IMR-90 (cell line): Measurements from ENCODE around the gene HMBS. TPM values are rescaled to one million over a fixed set of nuclear protein-coding genes. Genes with fewer than 3 reads are reported as not detected.

Experiments
- ATAC-seq: fragments of 200-7000 bp; cut with Tn5 transposase; 2 replicates; pipeline ENCODE4 v1.9.1; 2020; ENCODE audit warnings: low read depth, mild to moderate bottlenecking, moderate library complexity
- BruUV-seq: library from RNA; stranded (reverse); fragments of 400-500 nt; replicated peaks from 2 replicates; lab custom pipeline; 2021; lab: Mats Ljungman, UMichigan
- CTCF ChIA-PET: fragments of 300-600 bp; formaldehyde crosslinking; extraction: SDS; loops from one replicate; lab custom pipeline; 2021; ENCODE audit warnings: antibody characterized with exemption; lab: Yijun Ruan, JAX
- POLR2A ChIA-PET: fragments of 300-600 bp; sonication (Branson Sonifier 250); formaldehyde crosslinking; loops from one replicate; lab custom pipeline; 2022; ENCODE audit warnings: antibody characterized with exemption; ENCODE audit not compliant: unreplicated experiment; lab: Charles Lee
- DNase-seq: peaks from one replicate; pipeline ENCODE4 v3.0.0; 2013
- H2AFZ ChIP-seq: replicated peaks from 2 replicates; pipeline ENCODE3; 2013; ENCODE audit warnings: low read length, mild to moderate bottlenecking; ENCODE audit not compliant: poor library complexity
- H2AK5ac ChIP-seq: 2 replicates; pipeline ENCODE4 v1.6.1; 2013; ENCODE audit warnings: low read depth, low read length, inconsistent platforms
- H2AK9ac ChIP-seq: replicated peaks from 2 replicates; pipeline ENCODE3; 2013; ENCODE audit warnings: mild to moderate bottlenecking, low read depth, low read length, moderate library complexity; ENCODE audit not compliant: poor library complexity
- H2BK120ac ChIP-seq: 2 replicates; pipeline ENCODE4 v1.6.1; 2013; ENCODE audit warnings: low read depth, low read length, inconsistent platforms
- H2BK15ac ChIP-seq: 3 replicates; pipeline ENCODE4 v1.6.1; 2013; ENCODE audit warnings: low read depth, low read length, inconsistent platforms
- H2BK20ac ChIP-seq: 2 replicates; pipeline ENCODE4 v1.6.1; 2013; ENCODE audit warnings: low read depth, mild to moderate bottlenecking, inconsistent platforms, low read length, moderate library complexity
- H2BK5ac ChIP-seq: 2 replicates; pipeline ENCODE4 v1.6.1; 2013; ENCODE audit warnings: mild to moderate bottlenecking, low read depth, low read length, inconsistent platforms; ENCODE audit not compliant: poor library complexity, severe bottlenecking
- H3K14ac ChIP-seq: replicated peaks from 2 replicates; pipeline ENCODE4 v1.6.1; 2013; ENCODE audit warnings: low read depth, low read length, inconsistent platforms
- H3K18ac ChIP-seq: 2 replicates; pipeline ENCODE4 v1.6.1; 2013; ENCODE audit warnings: low read depth, low read length, control low read depth
- H3K23ac ChIP-seq: 2 replicates; pipeline ENCODE4 v1.6.1; 2013; ENCODE audit warnings: low read depth, low read length, inconsistent platforms
- H3K27ac ChIP-seq: 2 replicates; pipeline ENCODE4 v1.5.1; 2013; ENCODE audit warnings: mild to moderate bottlenecking, control low read depth, low read length; ENCODE audit not compliant: insufficient read depth
- H3K27me3 ChIP-seq: 2 replicates; pipeline ENCODE4 v1.6.1; 2013; ENCODE audit warnings: low read length; ENCODE audit not compliant: control insufficient read depth, insufficient read depth
- H3K36me3 ChIP-seq: 2 replicates; pipeline ENCODE4 v1.6.1; 2013; ENCODE audit warnings: low read length, mixed read lengths; ENCODE audit not compliant: control insufficient read depth, insufficient read depth
- H3K4ac ChIP-seq: 2 replicates; pipeline ENCODE4 v1.6.1; 2013; ENCODE audit warnings: low read depth, low read length, inconsistent platforms
- H3K4me1 ChIP-seq: 2 replicates; pipeline ENCODE4 v1.6.1; 2013; ENCODE audit warnings: low read length, mixed read lengths; ENCODE audit not compliant: control insufficient read depth, insufficient read depth
- H3K4me2 ChIP-seq: 2 replicates; pipeline ENCODE4 v1.6.1; 2013; ENCODE audit warnings: low read depth, mild to moderate bottlenecking, control low read depth, low read length, moderate library complexity
- H3K4me3 ChIP-seq: 2 replicates; pipeline ENCODE4 v1.5.1; 2013; ENCODE audit warnings: low read depth, mild to moderate bottlenecking, control low read depth, low read length, moderate library complexity; ENCODE audit not compliant: insufficient read depth
- H3K56ac ChIP-seq: 2 replicates; pipeline ENCODE4 v1.6.1; 2013; ENCODE audit warnings: low read length, inconsistent platforms; ENCODE audit not compliant: insufficient read depth; ENCODE audit errors: extremely low read depth
- H3K79me1 ChIP-seq, 2 experiments: 2 replicates each; pipeline ENCODE4 v1.6.1; 2013; ENCODE audit warnings: low read length in 2 of 2, inconsistent platforms in 1 of 2, low read depth in 1 of 2
- H3K9ac ChIP-seq: 2 replicates; pipeline ENCODE4 v1.6.1; 2013; ENCODE audit warnings: low read depth, low read length, control low read depth
- H3K9me1 ChIP-seq: 2 replicates; pipeline ENCODE4 v1.6.1; 2013; ENCODE audit warnings: low read length, inconsistent platforms; ENCODE audit not compliant: insufficient read depth
- H3K9me3 ChIP-seq: 2 replicates; pipeline ENCODE4 v1.6.1; 2013; ENCODE audit warnings: low read length; ENCODE audit not compliant: control insufficient read depth, insufficient read depth
- H4K20me1 ChIP-seq: 2 replicates; pipeline ENCODE4 v1.6.1; 2013; ENCODE audit warnings: low read length, inconsistent platforms; ENCODE audit not compliant: insufficient read depth
- H4K5ac ChIP-seq: 2 replicates; pipeline ENCODE4 v1.6.1; 2013; ENCODE audit warnings: mild to moderate bottlenecking, low read depth, low read length, control low read depth
- H4K8ac ChIP-seq, 2 experiments: 2 replicates each; pipeline ENCODE4 v1.6.1; 2013; ENCODE audit warnings: low read depth in 2 of 2, low read length in 2 of 2, control low read depth in 1 of 2, inconsistent platforms in 1 of 2
- H4K91ac ChIP-seq: 2 replicates; pipeline ENCODE4 v1.6.1; 2013; ENCODE audit warnings: low read depth, low read length, inconsistent platforms; ENCODE audit not compliant: insufficient read depth
- BHLHE40 ChIP-seq: fragments of 150-350 bp; IDR thresholded peaks from 2 replicates; pipeline ENCODE4 v1.6.1; 2016; ENCODE audit warnings: mild to moderate bottlenecking, low read depth, low read length
- CEBPB ChIP-seq: IDR thresholded peaks from 2 replicates; pipeline ENCODE4 v1.6.1; 2012; ENCODE audit warnings: low read depth, low read length, improper control_type of control experiment
- CHD1 ChIP-seq: IDR thresholded peaks from 2 replicates; pipeline ENCODE4 v1.6.1; 2012; ENCODE audit warnings: low read depth, low read length, improper control_type of control experiment
- ELK1 ChIP-seq: fragments of 150-350 bp; IDR thresholded peaks from 2 replicates; pipeline ENCODE4 v1.6.1; 2016; ENCODE audit warnings: low read depth, mild to moderate bottlenecking, low read length, moderate library complexity, borderline replicate concordance
- FOS ChIP-seq: fragments of 150-350 bp; IDR thresholded peaks from 2 replicates; pipeline ENCODE4 v1.6.1; 2016; ENCODE audit warnings: low read depth, low read length
- MAFK ChIP-seq: IDR thresholded peaks from 2 replicates; pipeline ENCODE4 v1.6.1; 2012; ENCODE audit warnings: low read depth, low read length, improper control_type of control experiment
- MAZ ChIP-seq: IDR thresholded peaks from 2 replicates; pipeline ENCODE4 v1.6.1; 2012; ENCODE audit warnings: low read depth, mild to moderate bottlenecking, low read length, improper control_type of control experiment, moderate library complexity, borderline replicate concordance
- MXI1 ChIP-seq: IDR thresholded peaks from 2 replicates; pipeline ENCODE4 v1.6.1; 2012; ENCODE audit warnings: low read depth, mild to moderate bottlenecking, low read length, moderate library complexity, borderline replicate concordance
- NFE2L2 ChIP-seq: fragments of 150-350 bp; IDR thresholded peaks from 2 replicates; pipeline ENCODE4 v1.6.1; 2016; ENCODE audit warnings: low read depth, mild to moderate bottlenecking, low read length
- POLR2A ChIP-seq: IDR thresholded peaks from 2 replicates; pipeline ENCODE4 v1.6.1; 2012; ENCODE audit warnings: mild to moderate bottlenecking, low read depth, low read length
- RAD21 ChIP-seq: IDR thresholded peaks from 2 replicates; pipeline ENCODE4 v1.6.1; 2012; ENCODE audit warnings: low read length, improper control_type of control experiment
- RCOR1 ChIP-seq: IDR thresholded peaks from 2 replicates; pipeline ENCODE4 v1.6.1; 2012; ENCODE audit warnings: mild to moderate bottlenecking, low read length, improper control_type of control experiment; ENCODE audit not compliant: insufficient replicate concordance
- RFX5 ChIP-seq: IDR thresholded peaks from 2 replicates; pipeline ENCODE4 v1.8.0; 2012; ENCODE audit warnings: low read depth, mild to moderate bottlenecking, low read length, moderate library complexity
- SMC3 ChIP-seq: fragments of 150-350 bp; IDR thresholded peaks from 2 replicates; pipeline ENCODE4 v1.6.1; 2016; ENCODE audit warnings: low read depth, mild to moderate bottlenecking, antibody characterized with exemption, low read length, moderate library complexity
- USF2 ChIP-seq: fragments of 150-350 bp; IDR thresholded peaks from 2 replicates; pipeline ENCODE4 v1.6.1; 2017; ENCODE audit warnings: mild to moderate bottlenecking, antibody characterized with exemption, low read length, low read depth
- whole genome bisulfite sequencing, 2 experiments: methylation state at CpG; one replicate each; pipeline versions ENCODE4 v1.1.5 to v1.1.7; 2013; ENCODE audit warnings: missing lambda C conversion rate in 2 of 2; ENCODE audit not compliant: insufficient read length in 1 of 2; ENCODE audit errors: extremely low coverage in 2 of 2; 5-methylcytosine and 5-hydroxymethylcytosine counted together
- dilution Hi-C: fragments of 300-500 bp; cut with HindIII; formaldehyde crosslinking; loops from one replicate; pipeline ENCODE4 v1.14.3; 2018; ENCODE audit warnings: low sequenced_read_pairs; ENCODE audit not compliant: unreplicated experiment
- in situ Hi-C: fragments of 300-500 bp; cut with MboI; formaldehyde crosslinking; loops from 3 replicates; pipeline ENCODE4 v1.14.3; 2019; ENCODE audit warnings: low sequenced_read_pairs, inconsistent platforms, mixed read lengths
- intact Hi-C: fragments of 100-400 bp; cut with micrococcal nuclease; formaldehyde crosslinking; loops from 2 replicates; pipeline ENCODE4 v1.10.0; 2022
- polyA plus RNA-seq, 3 experiments: library from polyadenylated mRNA; depleted of rRNA; stranded (reverse); fragments of >200 nt; gene quantifications; 2 replicates each; pipeline ENCODE4 v1.2.3, GENCODE V29; 2012; ENCODE audit warnings: low replicate concordance in 1 of 3
- total RNA-seq: library from RNA; depleted of rRNA; stranded (reverse); fragments of >200 nt; gene quantifications from 2 replicates; pipeline ENCODE4 v1.2.3, GENCODE V29; 2012
- TF ChIP-seq, protein P1 (sequence below): conservative IDR thresholded peaks from 2 replicates; pipeline ENCODE4 v1.5.1; 2012; ENCODE audit warnings: mild to moderate bottlenecking, low read depth, low read length, improper control_type of control experiment

HMBS gene
- total and polyA plus RNA-seq, 2 of the 4 experiments (the other 2 are of a cell fraction) = 17.9 to 59.5 TPM

- ChIA-PET CTCF (no interaction called here), POLR2A (no interaction called here)
- Histone ChIP-seq H3K4ac (no peak overlapping the region), H2AK5ac (no peak overlapping the region), H3K27ac (no peak overlapping the region), H3K36me3 (peaks cover 71% of the 10 kb centered on the region), H4K91ac (no peak overlapping the region), H3K4me2 (no peak overlapping the region), H3K56ac (no peak overlapping the region), H2AK9ac (no peak overlapping the region), H4K5ac (no peak overlapping the region), H3K9me1 (peaks cover 9% of the 10 kb centered on the region), H4K20me1 (0 out of 2 replicates have a peak, but pooled peaks cover 5% of the 10 kb centered on the region), H3K27me3 (no peaks in the 10 kb centered on the region), H3K9ac (no peak overlapping the region), H3K18ac (no peak overlapping the region), H3K4me3 (no peak overlapping the region), H3K4me1 (peaks cover 2% of the 10 kb centered on the region; the same call in 1 of the 2 replicates), H2BK5ac (no peak overlapping the region), H2BK20ac (no peak overlapping the region), H3K9me3 (no peaks in the 10 kb centered on the region), H2AFZ (no peak overlapping the region), H2BK15ac (no peak overlapping the region), H3K23ac (no peak overlapping the region), H2BK120ac (no peak overlapping the region), H3K14ac (no peak overlapping the region), H4K8ac (no peak overlapping the region), H3K79me1 (peaks cover 13 to 42% of the 10 kb centered on the region in 2 experiments)
- BruUV-seq = no TSS peak
- intact Hi-C loops (no loop called here), dilution Hi-C loops (no loop called here), in situ Hi-C loops (no loop called here)
- 100% methylated on average over 5 of the region's 23 CpGs; no CpG with 5 or more reads in 1 of the 2 experiments for WGBS, 2 experiments
- TF ChIP-seq CEBPB (no peak), RCOR1 (no peak), RFX5 (no peak), POLR2A (no peak), RAD21 (no peak), BHLHE40 (no peak), SMC3 (no peak), ELK1 (no peak), MXI1 (no peak), MAZ (no peak), CHD1 (no peak), MAFK (no peak), FOS (no peak), USF2 (no peak), NFE2L2 (no peak)
- TF ChIP-seq, protein P1, sequence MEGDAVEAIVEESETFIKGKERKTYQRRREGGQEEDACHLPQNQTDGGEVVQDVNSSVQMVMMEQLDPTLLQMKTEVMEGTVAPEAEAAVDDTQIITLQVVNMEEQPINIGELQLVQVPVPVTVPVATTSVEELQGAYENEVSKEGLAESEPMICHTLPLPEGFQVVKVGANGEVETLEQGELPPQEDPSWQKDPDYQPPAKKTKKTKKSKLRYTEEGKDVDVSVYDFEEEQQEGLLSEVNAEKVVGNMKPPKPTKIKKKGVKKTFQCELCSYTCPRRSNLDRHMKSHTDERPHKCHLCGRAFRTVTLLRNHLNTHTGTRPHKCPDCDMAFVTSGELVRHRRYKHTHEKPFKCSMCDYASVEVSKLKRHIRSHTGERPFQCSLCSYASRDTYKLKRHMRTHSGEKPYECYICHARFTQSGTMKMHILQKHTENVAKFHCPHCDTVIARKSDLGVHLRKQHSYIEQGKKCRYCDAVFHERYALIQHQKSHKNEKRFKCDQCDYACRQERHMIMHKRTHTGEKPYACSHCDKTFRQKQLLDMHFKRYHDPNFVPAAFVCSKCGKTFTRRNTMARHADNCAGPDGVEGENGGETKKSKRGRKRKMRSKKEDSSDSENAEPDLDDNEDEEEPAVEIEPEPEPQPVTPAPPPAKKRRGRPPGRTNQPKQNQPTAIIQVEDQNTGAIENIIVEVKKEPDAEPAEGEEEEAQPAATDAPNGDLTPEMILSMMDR = no peak
- ATAC-seq = no peak
- DNase-seq = no peak
These were observed 32.4 kb upstream of the HMBS start for GRCh38 chr11:119052163-119052814.
